Measurements from ENCODE around the gene NTN3. TPM values are rescaled to one million over a fixed set of nuclear protein-coding genes. Genes with fewer than 3 reads are reported as not detected.
"Not testable (repeated sequence)": the region's sequence is repeated elsewhere in the genome, so short reads cannot be mapped to it uniquely, and the experiment has no call there.

The NTN3 gene
- total RNA-seq, result not detected in 2 replicates

GRCh38 chr16:2471016-2471652, at the start of gene NTN3:
Gene NTN3 (plus strand): TSS chr16:2471297. CDS start chr16:2471702, 405 bp downstream.
- DNase-seq, result no peak

- DNase-seq, result no peak
Measured at GRCh38 chr16:2422123-2422867, 48.8 kb upstream of the NTN3 start.

GRCh38 chr16:2424061-2425007, 46.8 kb upstream of the NTN3 start:
- no peak for DNase-seq

GRCh38 chr16:2425008-2425518, 46.0 kb upstream of the NTN3 start:
- no peak for DNase-seq

GRCh38 chr16:2425825-2426430, 45.2 kb upstream of the NTN3 start:
- DNase-seq, result no peak

GRCh38 chr16:2426941-2427361, 44.1 kb upstream of the NTN3 start:
- no peak for DNase-seq

GRCh38 chr16:2427526-2427925, 43.6 kb upstream of the NTN3 start:
- no peak for DNase-seq

GRCh38 chr16:2428051-2428783, 42.9 kb upstream of the NTN3 start:
- peak; percentile 55 for DNase-seq

GRCh38 chr16:2428784-2429033, 42.4 kb upstream of the NTN3 start:
- no peak for DNase-seq

- peak; percentile 96 for DNase-seq
Measured at GRCh38 chr16:2429034-2429770, 41.9 kb upstream of the NTN3 start, which contains the start of gene CCNF. Gene CCNF (plus strand): TSS chr16:2429447. CDS start chr16:2429482, 35 bp downstream.

GRCh38 chr16:2429771-2430663, 41.1 kb upstream of the NTN3 start:
- peak; percentile 60 for DNase-seq

GRCh38 chr16:2432286-2432685, 38.8 kb upstream of the NTN3 start:
- peak; percentile 13 for DNase-seq

- peak; percentile 41 for DNase-seq
Measured at GRCh38 chr16:2432801-2433505, 38.1 kb upstream of the NTN3 start.

- not testable (repeated sequence) for DNase-seq
Measured at GRCh38 chr16:2435236-2435635, 35.9 kb upstream of the NTN3 start.

GRCh38 chr16:2436110-2436509, 35.0 kb upstream of the NTN3 start:
- no peak for DNase-seq

- no peak for DNase-seq
Measured at GRCh38 chr16:2437032-2437790, 33.9 kb upstream of the NTN3 start.

- DNase-seq, result no peak
Measured at GRCh38 chr16:2438121-2438520, 33.0 kb upstream of the NTN3 start.

- no peak for DNase-seq
Measured at GRCh38 chr16:2439598-2439997, 31.5 kb upstream of the NTN3 start.

All from dermis blood vessel endothelial cell (primary cell).